Eye (tissue), 1 donor: Measurements from ENCODE around the gene TMEM151A.
"Not testable (repeated sequence)": the region's sequence is repeated elsewhere in the genome, so short reads cannot be mapped to it uniquely, and the experiment has no call there.

Experiments used
- DNase-seq: peaks from one replicate; pipeline ENCODE4 v3.0.0-alpha.2; 2015

TMEM151A gene

GRCh38 chr11:66310324-66310723, 18.6 kb downstream of the TMEM151A start:
- DNase-seq: no peak

GRCh38 chr11:66310803-66311440, 19.2 kb downstream of the TMEM151A start:
- DNase-seq: not testable (repeated sequence)

GRCh38 chr11:66311470-66311964, 19.8 kb downstream of the TMEM151A start:
- no peak for DNase-seq

GRCh38 chr11:66311965-66312548, 20.4 kb downstream of the TMEM151A start:
- peak; percentile 96 for DNase-seq

- DNase-seq: peak; percentile 98
Measured at GRCh38 chr11:66312549-66313320, 21.0 kb downstream of the TMEM151A start.

- DNase-seq: peak; percentile 95
Measured at GRCh38 chr11:66313321-66314185, 21.9 kb downstream of the TMEM151A start.

GRCh38 chr11:66314186-66314501, 22.4 kb downstream of the TMEM151A start:
- DNase-seq: no peak

GRCh38 chr11:66314561-66315497, 23.1 kb downstream of the TMEM151A start:
- no peak for DNase-seq

GRCh38 chr11:66315498-66315885, 23.8 kb downstream of the TMEM151A start:
- no peak for DNase-seq

GRCh38 chr11:66315921-66316811, 24.5 kb downstream of the TMEM151A start:
- DNase-seq: no peak

- DNase-seq: peak; percentile 75
Measured at GRCh38 chr11:66316849-66317251, 25.2 kb downstream of the TMEM151A start, which contains the start of gene CD248. Gene CD248 (minus strand): TSS chr11:66317044. CDS start chr11:66317027, 17 bp downstream.

- DNase-seq: peak; percentile 78
Measured at GRCh38 chr11:66317322-66317722, 25.6 kb downstream of the TMEM151A start.

- DNase-seq: peak; percentile 68
Measured at GRCh38 chr11:66317723-66318599, 26.3 kb downstream of the TMEM151A start.

GRCh38 chr11:66318600-66318970, 26.9 kb downstream of the TMEM151A start:
- DNase-seq: peak; percentile 13

- DNase-seq: not testable (repeated sequence)
Measured at GRCh38 chr11:66320289-66320688, 28.6 kb downstream of the TMEM151A start.

- DNase-seq: not testable (repeated sequence)
Measured at GRCh38 chr11:66320748-66321147, 29.1 kb downstream of the TMEM151A start.

- no peak for DNase-seq
Measured at GRCh38 chr11:66321606-66322005, 29.9 kb downstream of the TMEM151A start.

GRCh38 chr11:66322732-66323427, 31.2 kb downstream of the TMEM151A start:
- no peak for DNase-seq

- DNase-seq: no peak
Measured at GRCh38 chr11:66323684-66324083, 32.0 kb downstream of the TMEM151A start.
